Activated B cell treated with CpG ODN at 0.5 μM for 24 hours (primary cell): ENCODE measurements around the gene CDKAL1. TPM values are rescaled to one million over a fixed set of nuclear protein-coding genes. Genes with fewer than 3 reads are reported as not detected.

Experiments
- ATAC-seq: fragments of 200-7000 bp; cut with Tn5 transposase; one replicate; pipeline ENCODE4 v1.10.0; 2021; ENCODE audit warnings: low read depth, mild to moderate bottlenecking, moderate library complexity
- CTCF ChIA-PET: fragments of 350-600 bp; sonication (Branson Sonifier 250); formaldehyde crosslinking; loops from one replicate; lab custom pipeline; 2021; ENCODE audit warnings: antibody characterized with exemption; lab: Charles Lee
- POLR2A ChIA-PET: fragments of 350-600 bp; sonication (Branson Sonifier 250); formaldehyde crosslinking; loops from one replicate; lab custom pipeline; 2021; ENCODE audit warnings: antibody characterized with exemption; lab: Charles Lee
- DNase-seq: peaks from one replicate; pipeline ENCODE4 v3.0.0; 2022
- H3K27ac Mint-ChIP-seq: one replicate; pipeline ENCODE4 v1.8.0; 2020; ENCODE audit warnings: mixed read lengths
- H3K27me3 Mint-ChIP-seq: one replicate; pipeline ENCODE4 v1.8.0; 2021; ENCODE audit warnings: mixed read lengths
- H3K36me3 Mint-ChIP-seq: one replicate; pipeline ENCODE4 v1.8.0; 2021; ENCODE audit warnings: low read depth, mixed read lengths
- H3K4me1 Mint-ChIP-seq: one replicate; pipeline ENCODE4 v1.8.0; 2021; ENCODE audit warnings: mixed read lengths
- H3K4me3 Mint-ChIP-seq: one replicate; pipeline ENCODE4 v1.8.0; 2020; ENCODE audit warnings: mild to moderate bottlenecking, mixed read lengths
- H3K9me3 Mint-ChIP-seq: one replicate; pipeline ENCODE4 v1.8.0; 2020; ENCODE audit warnings: mixed read lengths
- CTCF ChIP-seq: fragments of 200-600 bp; IDR thresholded peaks from one replicate; pipeline ENCODE4 v1.8.0; 2022; ENCODE audit warnings: antibody characterized with exemption, mild to moderate bottlenecking
- intact Hi-C: fragments of 100-400 bp; cut with micrococcal nuclease; formaldehyde crosslinking; loops from one replicate; pipeline ENCODE4 v1.15.1; 2024
- total RNA-seq: library from RNA; stranded (reverse); gene quantifications from 2 replicates; pipeline ENCODE4 v1.2.3, GENCODE V29; 2022

The CDKAL1 gene
- total RNA-seq, 1 donor from 2014 or later = 31.9 TPM

DNA sequence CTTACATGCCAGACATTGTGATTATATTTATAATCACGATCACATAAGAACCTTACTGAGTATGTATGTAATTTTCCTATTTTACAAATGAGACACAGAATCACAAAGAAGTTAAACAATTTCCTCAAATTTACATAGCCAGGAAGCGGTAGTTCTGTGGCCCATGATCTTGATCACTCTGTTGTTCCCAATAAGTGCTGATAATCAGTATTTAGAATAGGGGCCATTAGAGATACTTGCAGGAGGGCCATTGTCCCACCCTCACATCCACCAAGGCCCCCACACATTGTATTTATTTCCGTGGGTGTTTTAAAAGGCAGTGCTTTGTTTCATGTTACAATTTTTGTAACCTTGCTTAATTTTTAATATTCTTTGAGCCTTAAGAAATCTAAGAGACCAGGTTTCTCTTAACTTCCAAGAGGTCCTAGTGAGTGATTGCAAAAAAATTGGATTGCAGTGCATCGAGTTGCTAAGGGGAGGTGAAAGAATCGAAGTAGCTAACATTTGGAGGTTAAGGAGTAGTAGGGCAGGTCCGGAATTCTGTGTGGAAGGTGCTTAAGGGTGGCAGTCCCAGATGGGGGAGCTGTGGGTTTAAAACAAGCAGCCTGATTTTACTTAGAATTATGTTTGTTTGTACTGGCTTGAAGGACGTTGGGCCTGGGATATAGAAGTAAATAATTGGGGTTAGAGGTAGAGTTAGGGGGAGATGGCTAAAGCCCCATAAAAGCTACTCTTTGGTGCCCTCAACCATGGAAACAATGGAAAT is 339.4 kb downstream of the CDKAL1 start:
- DNase-seq (no peak), ATAC-seq (no peak)
- no peak overlapping the region for H3K27ac Mint-ChIP-seq
- no peaks in the 10 kb centered on the region for H3K27me3 Mint-ChIP-seq
- no peak for TF ChIP-seq CTCF
- no peaks in the 10 kb centered on the region for H3K36me3 Mint-ChIP-seq
- peaks cover 6% of the 10 kb centered on the region for H3K4me1 Mint-ChIP-seq
- intact Hi-C loops = no loop called here
- H3K9me3 Mint-ChIP-seq = no peaks in the 10 kb centered on the region
- CTCF ChIA-PET = interaction anchor here (0.6 kb wide), 1 partner anchor 55 kb away, joined by 3 read pairs; no protein-coding TSS in a partner anchor
- no peak overlapping the region for H3K4me3 Mint-ChIP-seq
- POLR2A ChIA-PET = no interaction called here

GRCh38 chr6:20875369-20875963 is 341.2 kb downstream of the CDKAL1 start:
- ChIA-PET POLR2A (no interaction called here), CTCF (interaction anchor here (0.7 to 1.5 kb wide), 3 partner anchors 9 to 718 kb away, joined by 3 to 6 read pairs (median 6); partner anchors contain the start of gene SOX4)
- Mint-ChIP-seq H3K4me1 (peaks cover 6% of the 10 kb centered on the region), H3K4me3 (no peak overlapping the region), H3K9me3 (no peaks in the 10 kb centered on the region), H3K36me3 (peaks cover 2% of the 10 kb centered on the region), H3K27me3 (no peaks in the 10 kb centered on the region), H3K27ac (no peak overlapping the region)
- no peak for DNase-seq
- intact Hi-C loops = loop anchor here (1.0 kb wide), 1 partner anchor 714 kb away; no protein-coding TSS in a partner anchor
- no peak for ATAC-seq
- TF ChIP-seq CTCF = no peak

- ChIA-PET CTCF (interaction anchor here (0.7 to 1.5 kb wide), 3 partner anchors 10 to 717 kb away, joined by 3 to 6 read pairs (median 6); partner anchors contain the start of gene SOX4), POLR2A (no interaction called here)
- no peak for TF ChIP-seq CTCF
- Mint-ChIP-seq H3K36me3 (peaks cover 5% of the 10 kb centered on the region), H3K4me3 (no peak overlapping the region), H3K27ac (no peak overlapping the region), H3K27me3 (no peaks in the 10 kb centered on the region), H3K9me3 (no peaks in the 10 kb centered on the region), H3K4me1 (peaks cover 6% of the 10 kb centered on the region)
- ATAC-seq (no peak), DNase-seq (no peak)
- intact Hi-C loops = no loop called here
These were observed 341.8 kb downstream of the CDKAL1 start for GRCh38 chr6:20876036-20876435.

DNA sequence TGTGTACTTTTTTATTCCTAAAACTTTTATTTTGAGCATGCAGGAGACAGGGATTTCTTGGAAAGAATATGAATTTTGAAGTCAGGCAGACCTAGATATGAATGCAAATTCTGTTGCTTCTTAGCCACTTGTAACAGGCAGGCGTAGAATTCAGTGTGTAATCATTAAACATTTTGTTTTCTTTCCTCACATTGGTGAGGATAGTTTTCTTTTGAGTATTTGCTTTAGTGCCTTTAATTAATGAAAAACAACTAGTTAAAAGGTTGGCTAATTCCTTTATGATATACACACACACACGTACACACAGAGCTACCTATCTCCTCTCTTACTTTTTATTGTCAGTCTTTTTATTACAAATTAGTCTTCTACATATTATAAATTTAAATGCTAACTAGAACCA is 342.3 kb downstream of the CDKAL1 start:
- H3K9me3 Mint-ChIP-seq = no peaks in the 10 kb centered on the region
- ChIA-PET CTCF (interaction anchor here (1.3 kb wide), 1 partner anchor 715 kb away, joined by 3 read pairs; no protein-coding TSS in a partner anchor), POLR2A (no interaction called here)
- no peak for TF ChIP-seq CTCF
- peaks cover 7% of the 10 kb centered on the region for H3K36me3 Mint-ChIP-seq
- no peak overlapping the region for H3K27ac Mint-ChIP-seq
- intact Hi-C loops = no loop called here
- H3K4me1 Mint-ChIP-seq = peaks cover 6% of the 10 kb centered on the region
- no peak for ATAC-seq
- no peak overlapping the region for H3K4me3 Mint-ChIP-seq
- no peaks in the 10 kb centered on the region for H3K27me3 Mint-ChIP-seq
- no peak for DNase-seq
